Neural cell (in vitro differentiated cells): ENCODE results near the gene SLC22A2.

Experiments
- CTCF ChIP-seq: fragments of 450-650 bp; IDR thresholded peaks from 2 replicates; pipeline ENCODE4 v1.5.1; 2014; ENCODE audit warnings: antibody characterized with exemption, mild to moderate bottlenecking, moderate library complexity; ENCODE audit not compliant: poor library complexity, severe bottlenecking
- EZH2 ChIP-seq: fragments of 200-600, 300-800 bp; shearing (Covaris generic), sonication (generic); IDR thresholded peaks from 2 replicates; pipeline ENCODE4 v1.6.1; 2014; ENCODE audit warnings: antibody characterized with exemption, low read length, borderline replicate concordance, mild to moderate bottlenecking; ENCODE audit not compliant: insufficient read depth, poor library complexity, severe bottlenecking
- MXI1 ChIP-seq: fragments of 450-650 bp; conservative IDR thresholded peaks from 2 replicates; pipeline ENCODE4 v1.6.1; 2014; ENCODE audit warnings: antibody characterized with exemption, mild to moderate bottlenecking; ENCODE audit not compliant: poor library complexity, severe bottlenecking
- POLR2AphosphoS5 ChIP-seq: IDR thresholded peaks from 2 replicates; pipeline ENCODE4 v1.6.1; 2012
- TAF1 ChIP-seq: IDR thresholded peaks from 2 replicates; pipeline ENCODE4 v1.6.1; 2012; ENCODE audit warnings: low read depth

- TF ChIP-seq CTCF (no peak), MXI1 (no peak), EZH2 (no peak), POLR2AphosphoS5 (no peak), TAF1 (no peak)
These were observed 1.7 kb upstream of the SLC22A2 start for GRCh38 chr6:160260367-160260766.
